AG04450 (cell line): ENCODE results near the gene LSAMP. TPM values are rescaled to one million over a fixed set of nuclear protein-coding genes. Genes with fewer than 3 reads are reported as not detected.

Experiments
- CTCF ChIA-PET: fragments of 300-600, 350-600 bp; formaldehyde crosslinking; extraction: SDS; loops from one replicate; lab custom pipeline; 2022; ENCODE audit warnings: antibody characterized with exemption, inconsistent platforms; lab: Charles Lee
- POLR2A ChIA-PET: fragments of 350-600 bp; formaldehyde crosslinking; extraction: SDS; loops from one replicate; lab custom pipeline; 2021; ENCODE audit warnings: antibody characterized with exemption, inconsistent platforms; lab: Yijun Ruan, JAX
- DNase-seq: peaks from one replicate; pipeline ENCODE4 v3.0.0-alpha.2; 2011; ENCODE audit warnings: low read depth, low spot score
- H3K27ac ChIP-seq: one replicate; pipeline ENCODE4 v1.5.1; 2012; ENCODE audit warnings: low read depth, low read length, control low read depth
- H3K27me3 ChIP-seq: one replicate; pipeline ENCODE4 v1.6.0; 2012; ENCODE audit warnings: low read length; ENCODE audit not compliant: control insufficient read depth, insufficient read depth
- H3K4me3 ChIP-seq: 2 replicates; pipeline ENCODE4 v1.5.1; 2011; ENCODE audit warnings: mild to moderate bottlenecking, low read depth, low read length, control low read depth
- H3K9me3 ChIP-seq: 2 replicates; pipeline ENCODE4 v1.5.1; 2012; ENCODE audit warnings: low read length; ENCODE audit not compliant: control insufficient read depth, insufficient read depth
- polyA plus RNA-seq: library from polyadenylated mRNA; depleted of rRNA; stranded (reverse); fragments of >200 nt; gene quantifications from 2 replicates; pipeline ENCODE4 v1.2.3, GENCODE V29; 2011
- TF ChIP-seq, protein P1 (sequence below): IDR thresholded peaks from 2 replicates; pipeline ENCODE4 v1.5.1; 2011; ENCODE audit warnings: low read depth, low read length, control low read depth, inconsistent platforms

Gene LSAMP
- polyA plus RNA-seq, 1 experiment, result 25.1 TPM

DNA sequence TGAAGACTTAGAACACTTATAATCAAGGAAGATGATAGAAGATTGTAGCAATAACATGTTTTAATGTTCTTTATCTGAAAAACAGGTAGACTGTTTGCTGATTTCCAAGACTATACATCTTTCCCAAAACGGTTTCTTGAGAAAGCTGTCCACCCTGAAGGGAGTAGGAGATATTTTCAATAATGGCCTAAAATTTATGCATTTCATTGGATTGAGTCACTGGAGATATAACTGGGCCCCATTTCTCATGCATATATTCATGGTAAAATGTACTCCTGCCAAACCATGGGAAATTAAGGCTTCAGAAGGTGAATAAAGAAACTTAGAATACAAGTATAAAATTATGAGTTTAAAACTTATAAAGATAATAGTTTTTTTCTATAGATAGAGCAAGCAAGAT is 143.9 kb downstream of the LSAMP start:
- POLR2A ChIA-PET, result no interaction called here
- Histone ChIP-seq H3K27me3 (no peaks in the 10 kb centered on the region), H3K4me3 (no peak overlapping the region), H3K27ac (no peak overlapping the region), H3K9me3 (no peaks in the 10 kb centered on the region)
- TF ChIP-seq, protein P1, sequence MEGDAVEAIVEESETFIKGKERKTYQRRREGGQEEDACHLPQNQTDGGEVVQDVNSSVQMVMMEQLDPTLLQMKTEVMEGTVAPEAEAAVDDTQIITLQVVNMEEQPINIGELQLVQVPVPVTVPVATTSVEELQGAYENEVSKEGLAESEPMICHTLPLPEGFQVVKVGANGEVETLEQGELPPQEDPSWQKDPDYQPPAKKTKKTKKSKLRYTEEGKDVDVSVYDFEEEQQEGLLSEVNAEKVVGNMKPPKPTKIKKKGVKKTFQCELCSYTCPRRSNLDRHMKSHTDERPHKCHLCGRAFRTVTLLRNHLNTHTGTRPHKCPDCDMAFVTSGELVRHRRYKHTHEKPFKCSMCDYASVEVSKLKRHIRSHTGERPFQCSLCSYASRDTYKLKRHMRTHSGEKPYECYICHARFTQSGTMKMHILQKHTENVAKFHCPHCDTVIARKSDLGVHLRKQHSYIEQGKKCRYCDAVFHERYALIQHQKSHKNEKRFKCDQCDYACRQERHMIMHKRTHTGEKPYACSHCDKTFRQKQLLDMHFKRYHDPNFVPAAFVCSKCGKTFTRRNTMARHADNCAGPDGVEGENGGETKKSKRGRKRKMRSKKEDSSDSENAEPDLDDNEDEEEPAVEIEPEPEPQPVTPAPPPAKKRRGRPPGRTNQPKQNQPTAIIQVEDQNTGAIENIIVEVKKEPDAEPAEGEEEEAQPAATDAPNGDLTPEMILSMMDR, result no peak
- no peak for DNase-seq
- CTCF ChIA-PET, result no interaction called here

DNA sequence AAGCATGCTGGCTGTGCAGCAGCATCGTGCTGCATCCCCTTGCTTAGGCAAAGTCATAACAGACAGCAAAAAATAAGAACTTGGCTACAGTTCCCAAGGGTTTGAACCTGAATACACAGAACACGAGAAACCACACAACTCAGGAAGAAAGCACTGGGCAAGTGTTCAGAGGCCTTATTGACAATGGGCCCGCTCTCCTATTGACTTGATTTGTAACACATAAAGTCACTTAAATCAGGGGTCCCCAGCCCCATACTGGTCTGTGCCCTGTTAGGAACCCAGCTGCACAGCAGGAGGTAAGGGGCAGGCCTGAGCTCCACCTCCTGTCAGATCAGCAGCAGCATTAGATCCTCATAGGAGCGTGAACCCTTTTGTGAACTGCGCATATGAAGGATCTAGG is 145.1 kb downstream of the LSAMP start:
- ChIA-PET POLR2A (no interaction called here), CTCF (no interaction called here)
- Histone ChIP-seq H3K9me3 (no peaks in the 10 kb centered on the region), H3K27me3 (no peaks in the 10 kb centered on the region), H3K27ac (no peak overlapping the region), H3K4me3 (no peak overlapping the region)
- TF ChIP-seq, protein P1, result no peak
- no peak for DNase-seq

DNA sequence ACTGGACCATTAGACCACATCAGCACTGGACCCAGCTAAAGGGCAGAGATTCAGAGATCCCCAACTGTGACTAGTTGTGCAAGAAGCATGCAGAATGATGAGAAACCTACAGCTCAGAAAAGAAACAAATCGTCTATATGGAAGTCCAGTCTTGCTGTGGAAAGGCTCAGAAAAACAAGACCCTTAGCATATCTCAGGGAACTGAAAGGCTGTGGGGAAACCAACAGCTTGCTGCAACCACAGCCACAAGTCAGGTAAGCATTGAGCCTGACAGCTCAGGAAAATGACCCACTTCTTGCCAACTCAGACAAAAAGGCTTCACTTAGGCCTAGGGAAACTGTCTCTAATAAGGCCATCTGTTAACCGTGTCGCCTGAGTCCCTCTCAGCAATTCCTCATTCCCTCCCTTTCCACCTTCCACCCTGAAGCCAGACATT is 145.6 kb downstream of the LSAMP start:
- Histone ChIP-seq H3K4me3 (no peak overlapping the region), H3K27ac (no peak overlapping the region), H3K9me3 (no peaks in the 10 kb centered on the region), H3K27me3 (no peaks in the 10 kb centered on the region)
- CTCF ChIA-PET, result no interaction called here
- POLR2A ChIA-PET, result no interaction called here
- no peak for DNase-seq
- TF ChIP-seq, protein P1, result no peak

DNA sequence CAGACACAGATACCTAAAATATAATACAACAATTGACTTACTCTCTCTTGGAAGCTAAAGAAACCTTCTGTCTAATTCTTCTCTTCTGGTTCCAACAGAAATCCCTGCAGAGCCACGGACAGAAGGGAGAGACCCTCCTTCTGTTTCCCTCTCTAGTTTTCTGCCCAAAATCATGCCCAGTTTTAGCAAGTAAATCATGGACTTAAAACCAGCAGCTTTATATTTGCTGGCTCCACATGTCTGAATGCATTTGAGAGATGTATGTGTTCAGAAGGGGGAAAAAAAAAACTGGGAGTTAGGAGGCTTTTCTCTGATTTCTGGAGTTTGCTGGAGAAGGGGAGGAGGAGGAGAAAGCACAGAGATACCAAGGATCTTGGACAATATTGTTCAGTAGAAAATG is 147.1 kb downstream of the LSAMP start:
- TF ChIP-seq, protein P1, result no peak
- no peak for DNase-seq
- Histone ChIP-seq H3K9me3 (no peaks in the 10 kb centered on the region), H3K27ac (no peak overlapping the region), H3K27me3 (no peaks in the 10 kb centered on the region), H3K4me3 (no peak overlapping the region)
- ChIA-PET POLR2A (no interaction called here), CTCF (no interaction called here)

DNA sequence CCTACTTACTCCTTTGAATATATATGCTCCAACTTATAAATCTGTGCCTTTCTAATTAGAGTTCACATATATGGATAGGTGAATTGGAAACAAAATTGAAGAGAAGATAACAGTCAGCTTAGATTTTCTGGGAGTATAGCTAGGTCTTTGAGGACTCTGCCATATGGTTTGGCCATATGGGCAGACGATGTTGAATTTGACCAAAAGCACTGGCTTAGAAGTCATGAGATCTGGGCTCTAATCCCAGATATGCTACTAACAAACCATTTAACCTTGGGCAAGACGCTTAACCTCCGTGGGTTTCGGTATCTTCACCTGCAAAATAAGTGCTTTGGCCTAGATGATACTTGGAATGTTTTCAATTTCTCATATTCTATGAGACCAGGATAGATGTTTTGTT is 154.1 kb downstream of the LSAMP start:
- H3K27me3 ChIP-seq, result no peaks in the 10 kb centered on the region
- TF ChIP-seq, protein P1, result no peak
- no peak overlapping the region for H3K4me3 ChIP-seq
- DNase-seq, result no peak
- H3K27ac ChIP-seq, result no peak overlapping the region
- POLR2A ChIA-PET, result no interaction called here
- CTCF ChIA-PET, result no interaction called here
- H3K9me3 ChIP-seq, result no peaks in the 10 kb centered on the region
